K562 (cell line): ENCODE measurements around the gene LSS. TPM values are rescaled to one million over a fixed set of nuclear protein-coding genes. Genes with fewer than 3 reads are reported as not detected.

Source experiments
- ATAC-seq: fragments of 200-7000 bp; cut with Tn5 transposase; 3 replicates; pipeline ENCODE4 v1.9.1; 2020; ENCODE audit warnings: moderate library complexity
- BruUV-seq: library from RNA; stranded (reverse); fragments of 400-500 nt; replicated peaks from 2 replicates; lab custom pipeline; 2021; lab: Mats Ljungman, UMichigan
- CTCF ChIA-PET: fragments of 300-600 bp; formaldehyde crosslinking; extraction: SDS; loops from one replicate; lab custom pipeline; 2021; ENCODE audit warnings: low intra/inter-chr PET ratio; lab: Yijun Ruan, JAX
- POLR2A ChIA-PET: fragments of 300-600, 350-650 bp; sonication (Branson Sonifier 250); formaldehyde crosslinking; extraction: SDS; loops from one replicate; lab custom pipeline; 2021; ENCODE audit warnings: antibody characterized with exemption, inconsistent platforms; lab: Yijun Ruan, JAX
- DNase-seq, 4 experiments: peaks; one replicate each; pipeline versions ENCODE4 v3.0.0 to v3.0.0-alpha.2; 2011 to 2018; ENCODE audit warnings: low spot score in 3 of 4, mixed read lengths in 3 of 4; ENCODE audit errors: extremely low read depth in 1 of 4
- FAIRE-seq: peaks from 2 replicates; lab custom pipeline; 2011; peaks lifted over from hg19 to GRCh38; lab: Jason Lieb, UNC
- H2AFZ ChIP-seq: 2 replicates; pipeline ENCODE4 v1.6.0; 2011; ENCODE audit warnings: low read depth, low read length, control low read depth, inconsistent platforms
- H3K27ac ChIP-seq: fragments of 200-600 bp; 3 replicates; pipeline ENCODE4 v1.8.0; 2011; ENCODE audit warnings: low read depth, mild to moderate bottlenecking, control low read depth, inconsistent platforms, low read length, moderate library complexity, mixed read lengths; ENCODE audit errors: extremely low read depth
- H3K27me3 ChIP-seq, 2 experiments: fragments of 300-600 bp in 1 of 2; 2 replicates in 1 of 2; 3 replicates in 1 of 2; pipeline versions ENCODE4 v1.6.0 to v1.8.0; 2011; ENCODE audit warnings: inconsistent platforms in 2 of 2, low read length in 2 of 2, mild to moderate bottlenecking in 1 of 2, mixed read lengths in 1 of 2, moderate library complexity in 1 of 2; ENCODE audit not compliant: control insufficient read depth in 2 of 2, insufficient read depth in 2 of 2
- H3K36me3 ChIP-seq: fragments of 300-600 bp; 3 replicates; pipeline ENCODE4 v1.8.0; 2011; ENCODE audit warnings: mild to moderate bottlenecking, low read length, inconsistent platforms; ENCODE audit not compliant: control insufficient read depth, insufficient read depth
- H3K4me1 ChIP-seq, 2 experiments: fragments of 200-600 bp in 1 of 2; replicated peaks in 1 of 2; 2 replicates in 1 of 2; 3 replicates in 1 of 2; pipeline versions ENCODE4 v1.5.1 to v1.8.0; 2011; ENCODE audit warnings: inconsistent platforms in 2 of 2, low read length in 2 of 2, mild to moderate bottlenecking in 1 of 2, mixed read lengths in 1 of 2, moderate library complexity in 1 of 2; ENCODE audit not compliant: control insufficient read depth in 2 of 2, insufficient read depth in 2 of 2
- H3K4me2 ChIP-seq: 2 replicates; pipeline ENCODE4 v1.6.1; 2011; ENCODE audit warnings: low read length, control low read depth, inconsistent platforms, mixed read lengths; ENCODE audit not compliant: insufficient read depth
- H3K4me3 ChIP-seq: fragments of 200-600 bp; sonication (generic), shearing (Covaris generic); 2 replicates; pipeline ENCODE4 v1.5.1; 2016; ENCODE audit warnings: control low read depth, inconsistent platforms
- H3K79me2 ChIP-seq: fragments of 200-600 bp; 3 replicates; pipeline ENCODE4 v1.8.0; 2011; ENCODE audit warnings: low read length, inconsistent platforms; ENCODE audit not compliant: control insufficient read depth, insufficient read depth
- H3K9ac ChIP-seq, 2 experiments: 2 replicates each; pipeline versions ENCODE4 v1.6.0 to v1.6.1; 2011; ENCODE audit warnings: low read depth in 2 of 2, low read length in 2 of 2, control low read depth in 1 of 2, inconsistent platforms in 1 of 2, mild to moderate bottlenecking in 1 of 2, mixed read lengths in 1 of 2; ENCODE audit not compliant: insufficient read depth in 1 of 2
- H3K9me1 ChIP-seq: one replicate; pipeline ENCODE4 v1.6.0; 2011; ENCODE audit warnings: inconsistent platforms, mild to moderate bottlenecking, low read length, moderate library complexity; ENCODE audit not compliant: control insufficient read depth, insufficient read depth
- H3K9me3 ChIP-seq: replicated peaks from 2 replicates; pipeline ENCODE4 v1.5.1; 2011; ENCODE audit warnings: low read depth, low read length, inconsistent platforms; ENCODE audit not compliant: control insufficient read depth, insufficient read depth
- H4K20me1 ChIP-seq: replicated peaks from 2 replicates; pipeline ENCODE4 v1.6.1; 2011; ENCODE audit warnings: low read length, inconsistent platforms, mixed read lengths; ENCODE audit not compliant: control insufficient read depth, insufficient read depth
- ARID2 ChIP-seq: fragments of 450-650 bp; IDR thresholded peaks from 2 replicates; pipeline ENCODE4 v1.6.1; 2017; ENCODE audit warnings: antibody characterized with exemption, mild to moderate bottlenecking
- ARID4B ChIP-seq: sonication (generic); formaldehyde crosslinking; IDR thresholded peaks from 2 replicates; pipeline ENCODE4 v1.8.0; 2022; ENCODE audit warnings: mild to moderate bottlenecking, missing genetic modification reagents
- BCOR ChIP-seq: fragments of 450-650 bp; IDR thresholded peaks from 2 replicates; pipeline ENCODE4 v1.6.1; 2016
- JUNB ChIP-seq: fragments of 450-650 bp; formaldehyde crosslinking; conservative IDR thresholded peaks from 2 replicates; pipeline ENCODE4 v1.4.0; 2020; ENCODE audit warnings: mild to moderate bottlenecking
- KDM1A ChIP-seq, 2 experiments: fragments of 450-650 bp; IDR thresholded peaks; 2 replicates each; pipeline ENCODE4 v1.6.1; 2016; ENCODE audit warnings: mild to moderate bottlenecking in 2 of 2
- MECOM ChIP-seq: fragments of 250-450 bp; sonication (Bioruptor Pico); IDR thresholded peaks from 2 replicates; pipeline ENCODE4 v1.8.0; 2022; ENCODE audit warnings: inconsistent platforms
- MITF ChIP-seq: IDR thresholded peaks from 2 replicates; pipeline ENCODE4 v1.6.1; 2014; ENCODE audit warnings: antibody characterized with exemption
- MTA1 ChIP-seq: fragments of 450-650 bp; IDR thresholded peaks from 2 replicates; pipeline ENCODE4 v1.6.1; 2017; ENCODE audit warnings: borderline replicate concordance
- NCOA1 ChIP-seq: fragments of 450-650 bp; IDR thresholded peaks from 2 replicates; pipeline ENCODE4 v1.6.1; 2016; ENCODE audit warnings: low read depth
- NELFE ChIP-seq: IDR thresholded peaks from 2 replicates; pipeline ENCODE4 v1.6.1; 2011; ENCODE audit warnings: mild to moderate bottlenecking; ENCODE audit not compliant: insufficient read depth, insufficient read length
- NR0B1 ChIP-seq: fragments of 450-650 bp; IDR thresholded peaks from one replicate; pipeline ENCODE4 v1.6.1; 2018; ENCODE audit warnings: mild to moderate bottlenecking, moderate library complexity; ENCODE audit not compliant: partially characterized antibody
- RBM25 ChIP-seq: fragments of 200-400 bp; formaldehyde crosslinking; IDR thresholded peaks from 2 replicates; pipeline ENCODE4 v1.6.1; 2018; ENCODE audit warnings: low read length, low read depth, moderate library complexity; ENCODE audit not compliant: severe bottlenecking
- RBM34 ChIP-seq: fragments of 200-400 bp; formaldehyde crosslinking; IDR thresholded peaks from 2 replicates; pipeline ENCODE4 v1.6.1; 2018; ENCODE audit warnings: low read length, borderline replicate concordance; ENCODE audit not compliant: insufficient read depth
- THAP12 ChIP-seq: fragments of 250-450 bp; sonication (Bioruptor Pico); IDR thresholded peaks from 2 replicates; pipeline ENCODE4 v1.9.0; 2021; ENCODE audit warnings: mild to moderate bottlenecking, inconsistent platforms
- ZNF551 ChIP-seq: fragments of 250-450 bp; sonication (Bioruptor Pico); IDR thresholded peaks from 2 replicates; pipeline ENCODE4 v1.5.0; 2021; ENCODE audit warnings: mild to moderate bottlenecking, moderate library complexity
- WGBS: fragments of 100-300 bp; shearing (Covaris generic); methylation state at CpG from one replicate; pipeline ENCODE4 v1.1.6; 2016; ENCODE audit warnings: low coverage, mixed read lengths; ENCODE audit not compliant: insufficient coverage; ENCODE audit errors: missing lambda C conversion rate; 5-methylcytosine and 5-hydroxymethylcytosine counted together
- in situ Hi-C: fragments of 300-500 bp; cut with MboI; formaldehyde crosslinking; loops from 4 replicates; pipeline ENCODE4 v1.15.0; 2018; ENCODE audit warnings: inconsistent platforms, mixed read lengths
- intact Hi-C: fragments of 100-400 bp; cut with micrococcal nuclease; formaldehyde crosslinking; loops from 2 replicates; pipeline ENCODE4 v1.14.2; 2022
- polyA plus RNA-seq, 8 experiments: library from polyadenylated mRNA; depleted of rRNA in 4 of 8; stranded (reverse) in 5 of 8; unstranded in 3 of 8; fragments of >200 nt; fragmentation: Nextera tagmentation in 2 of 8; fragmentation: Illumina TruSeq in 1 of 8; extraction: Ambion mirVana in 2 of 8; extraction: Trizol in 1 of 8; gene quantifications; 2 replicates each; pipeline versions ENCODE4 v1.2.1 to v1.2.3, GENCODE V29; 2011 to 2014; ENCODE audit warnings: inconsistent platforms in 1 of 8, missing spikeins in 1 of 8
- total RNA-seq, 7 experiments: library from RNA; depleted of rRNA in 6 of 7; stranded (reverse); fragments of >200 nt in 6 of 7; fragmentation: Illumina TruSeq in 2 of 7; extraction: Trizol in 2 of 7; gene quantifications; 2 replicates each; pipeline versions ENCODE4 v1.2.1 to v1.2.3, GENCODE V29; 2011 to 2021; ENCODE audit warnings: low replicate concordance in 1 of 7

LSS gene
- total and polyA plus RNA-seq, 9 of the 15 experiments (the other 6 are each of a cell fraction or from before 2014, with no cell fraction given), result 2.2 to 89.5 (median 37.4) TPM

GRCh38 chr21:46178961-46179360 lies 49.6 kb downstream of the LSS start:
- Histone ChIP-seq H3K4me1 (peaks cover 35 to 45% of the 10 kb centered on the region in 2 experiments), H2AFZ (no peak overlapping the region), H3K4me3 (no peak overlapping the region), H3K9ac (no peak overlapping the region), H3K27me3 (no peaks in the 10 kb centered on the region), H4K20me1 (no peaks in the 10 kb centered on the region), H3K4me2 (no peak overlapping the region), H3K9me3 (no peaks in the 10 kb centered on the region), H3K79me2 (peaks cover 90% of the 10 kb centered on the region), H3K9me1 (peaks cover 5% of the 10 kb centered on the region), H3K36me3 (peaks cover 30% of the 10 kb centered on the region; the same call in 1 of the 3 replicates), H3K27ac (no peak overlapping the region)
- in situ Hi-C loops, result no loop called here
- FAIRE-seq (no peak), DNase-seq (no peak), ATAC-seq (no peak)
- ChIA-PET CTCF (no interaction called here), POLR2A (interaction anchor here (0.6 to 1.0 kb wide), 3 partner anchors 8 to 48 kb away, joined by 3 to 4 read pairs (median 3); no protein-coding TSS in a partner anchor)
- BruUV-seq, result no TSS peak
- intact Hi-C loops, result no loop called here
- WGBS, result 74% methylated on average over 4 of the region's 4 CpGs
- TF ChIP-seq NR0B1, result no peak
- TF ChIP-seq KDM1A (IDR thresholded peaks at IDR 0.05), result peak in 1 of 2 experiments; percentile 47; a peak in 1 of 4 replicates
- peak; percentile 56; the same call in 1 of the 2 replicates for TF ChIP-seq BCOR
- no peak for TF ChIP-seq THAP12 (CRISPR knock-in tag)
- TF ChIP-seq NCOA1, result no peak
- peak; percentile 6 for TF ChIP-seq RBM25
- TF ChIP-seq RBM34, result no peak
- no peak for TF ChIP-seq JUNB (CRISPR knock-in tag)
- no peak for TF ChIP-seq NELFE
- TF ChIP-seq MTA1, result no peak
- no peak for TF ChIP-seq ARID4B (CRISPR knock-in tag)
- no peak for TF ChIP-seq MITF
- TF ChIP-seq ARID2, result no peak
- TF ChIP-seq MECOM (CRISPR knock-in tag), result no peak
- no peak for TF ChIP-seq ZNF551 (CRISPR knock-in tag)
